GM12878 (cell line): ENCODE data around the gene TEX54.

Experiments
- CBFB ChIP-seq: IDR thresholded peaks from 2 replicates; pipeline ENCODE4 v1.6.1; 2016; ENCODE audit warnings: antibody characterized with exemption, low read depth
- CBX5 ChIP-seq: sonication (generic); IDR thresholded peaks from 2 replicates; pipeline ENCODE4 v1.6.1; 2016; ENCODE audit warnings: low read depth, moderate library complexity, mild to moderate bottlenecking, inconsistent platforms
- CTCF ChIP-seq, 3 experiments: IDR thresholded peaks in 2 of 3; conservative IDR thresholded peaks in 1 of 3; 2 replicates each; pipeline ENCODE4 v1.5.1; 2011; ENCODE audit warnings: low read depth in 3 of 3, low read length in 3 of 3, mild to moderate bottlenecking in 3 of 3, control low read depth in 2 of 3, moderate library complexity in 2 of 3, inconsistent platforms in 1 of 3, mixed read lengths in 1 of 3; ENCODE audit not compliant: control insufficient read depth in 2 of 3, insufficient read depth in 1 of 3; ENCODE audit errors: extremely low read depth in 1 of 3
- E4F1 ChIP-seq: fragments of 450-650 bp; IDR thresholded peaks from 2 replicates; pipeline ENCODE4 v1.6.1; 2018; ENCODE audit warnings: borderline replicate concordance, mild to moderate bottlenecking; ENCODE audit not compliant: partially characterized antibody
- HDAC6 ChIP-seq: fragments of 200-600 bp; sonication (generic); IDR thresholded peaks from one replicate; pipeline ENCODE4 v1.8.0; 2017; ENCODE audit warnings: antibody characterized with exemption; ENCODE audit not compliant: unreplicated experiment
- JUNB ChIP-seq: IDR thresholded peaks from 2 replicates; pipeline ENCODE4 v1.6.1; 2016; ENCODE audit warnings: antibody characterized with exemption, mild to moderate bottlenecking
- LARP7 ChIP-seq: fragments of 450-650 bp; IDR thresholded peaks from 2 replicates; pipeline ENCODE4 v1.6.1; 2017; ENCODE audit warnings: mild to moderate bottlenecking
- MTA3 ChIP-seq: IDR thresholded peaks from 2 replicates; pipeline ENCODE4 v1.6.1; 2012; ENCODE audit warnings: low read length, inconsistent platforms, borderline replicate concordance
- REST ChIP-seq: IDR thresholded peaks from 2 replicates; pipeline ENCODE4 v1.6.1; 2012; ENCODE audit warnings: mild to moderate bottlenecking, low read depth, low read length
- SREBF2 ChIP-seq: IDR thresholded peaks from 2 replicates; pipeline ENCODE4 v1.6.1; 2012; ENCODE audit warnings: mild to moderate bottlenecking, low read length
- SUZ12 ChIP-seq: fragments of 200-600 bp; sonication (generic); IDR thresholded peaks from one replicate; pipeline ENCODE4 v1.6.1; 2018; ENCODE audit warnings: antibody characterized with exemption, mild to moderate bottlenecking; ENCODE audit not compliant: unreplicated experiment
- ZZZ3 ChIP-seq: IDR thresholded peaks from 2 replicates; pipeline ENCODE4 v1.6.1; 2011; ENCODE audit warnings: low read depth; ENCODE audit not compliant: control insufficient read depth, insufficient read length

- no peak for TF ChIP-seq JUNB
- no peak for TF ChIP-seq CTCF (IDR thresholded peaks at IDR 0.05 in 2 of 3, conservative IDR thresholded peaks at IDR 0.05 in 1 of 3; ENCODE audit: control insufficient read depth in 2 of 3, extremely low read depth in 1 of 3, insufficient read depth in 1 of 3, low read depth in 3 of 3, low read length in 3 of 3)
- no peak for TF ChIP-seq CBFB
- TF ChIP-seq SREBF2: no peak
- TF ChIP-seq SUZ12: no peak
- no peak for TF ChIP-seq HDAC6
- TF ChIP-seq MTA3: no peak
- TF ChIP-seq CBX5: no peak
- no peak for TF ChIP-seq LARP7
- no peak for TF ChIP-seq E4F1
- no peak for TF ChIP-seq ZZZ3
- TF ChIP-seq REST: no peak
Observed at GRCh38 chr11:62799486-62799885, 33.2 kb downstream of the TEX54 start.
